Measurements from ENCODE around the gene POLD2. TPM values are rescaled to one million over a fixed set of nuclear protein-coding genes. Genes with fewer than 3 reads are reported as not detected.

Gene POLD2
- total RNA-seq, 1 experiment from 2014 or later = 131 TPM

GRCh38 chr7:44154703-44155102 is 31.4 kb upstream of the POLD2 start:
- Histone ChIP-seq H3K14ac (ENCODE audit: insufficient read depth, low read length) (no peak overlapping the region), H3K18ac (ENCODE audit: insufficient read length, low read depth, low read length) (no peak overlapping the region), H3K4me1 (ENCODE audit: insufficient read depth, low read length) (no peaks in the 10 kb centered on the region), H2BK5ac (ENCODE audit: insufficient read length, low read length) (no peak overlapping the region), H2AK5ac (ENCODE audit: insufficient read length, low read length) (no peak overlapping the region), H3K27me3 (ENCODE audit: insufficient read depth, low read length) (no peaks in the 10 kb centered on the region), H3K79me2 (ENCODE audit: insufficient read depth, low read length) (no peaks in the 10 kb centered on the region), H3T11ph (ENCODE audit: low read length) (no peak overlapping the region), H2BK120ac (ENCODE audit: low read depth, low read length, poor library complexity, severe bottlenecking) (no peak overlapping the region), H2BK20ac (ENCODE audit: low read depth, low read length, poor library complexity, severe bottlenecking) (no peak overlapping the region), H2AFZ (ENCODE audit: low read length) (no peak overlapping the region), H2BK12ac (ENCODE audit: insufficient read length, low read depth, low read length) (no peak overlapping the region), H3K56ac (ENCODE audit: insufficient read length, low read depth, low read length) (no peak overlapping the region), H3K4ac (ENCODE audit: low read depth, low read length) (no peak overlapping the region), H2BK15ac (ENCODE audit: low read depth, low read length) (no peak overlapping the region), H3K27ac (ENCODE audit: insufficient read length, low read depth, low read length) (no peak overlapping the region), H3K9me3 (ENCODE audit: control insufficient read depth, low read depth, low read length) (no peaks in the 10 kb centered on the region), H3K4me2 (ENCODE audit: insufficient read depth, insufficient read length, low read length) (no peak overlapping the region), H4K91ac (ENCODE audit: insufficient read length, low read depth, low read length) (no peak overlapping the region), H4K8ac (replicated peaks; ENCODE audit: insufficient read length, low read depth, low read length) (no peak overlapping the region), H3K79me1 (ENCODE audit: insufficient read depth, low read depth, low read length, poor library complexity, severe bottlenecking) (no peaks in the 10 kb centered on the region), H3K23me2 (ENCODE audit: insufficient read length, low read depth, low read length, poor library complexity, severe bottlenecking) (no peaks in the 10 kb centered on the region), H4K5ac (ENCODE audit: insufficient read length, low read depth, low read length) (no peak overlapping the region), H3K23ac (ENCODE audit: insufficient read length, low read depth, low read length) (no peak overlapping the region), H3K9ac (ENCODE audit: extremely low read depth, insufficient read length, low read length) (no peak overlapping the region), H4K20me1 (ENCODE audit: control insufficient read depth, insufficient read depth, insufficient read length) (no peaks in the 10 kb centered on the region)
- peaks cover 3 to 7% of the 10 kb centered on the region in 2 experiments; a peak in 2 of 4 replicates for H3K4me1 Mint-ChIP-seq
- H3K4me3 Mint-ChIP-seq = no peak overlapping the region
- no peaks in the 10 kb centered on the region for H3K9me3 Mint-ChIP-seq
- TF ChIP-seq CTCF (conservative IDR thresholded peaks at IDR 0.05) = no peak
- no peak for DNase-seq
- no peak overlapping the region for H3K27ac Mint-ChIP-seq
- H3K27me3 Mint-ChIP-seq (ENCODE audit: low read depth) = no peaks in the 10 kb centered on the region; the same call in 1 of the 2 replicates
- no CpG with 5 or more reads among the region's 3 CpGs for WGBS (ENCODE audit: extremely low coverage, insufficient read length, low lambda C conversion rate)
- no peaks in the 10 kb centered on the region for H3K36me3 Mint-ChIP-seq (ENCODE audit: insufficient read depth in 1 of 3, low read depth in 3 of 3)
